ENCODE data around the gene UPK3A.

Gene UPK3A

GRCh38 chr22:45240104-45240809, 44.5 kb upstream of the UPK3A start:
- Histone ChIP-seq H3K9me3 (ENCODE audit: low read depth, low read length) (no peaks in the 10 kb centered on the region), H3K4me3 (peak overlapping the region; percentile 82), H3K9ac (ENCODE audit: insufficient read length) (peak overlapping the region; percentile 8), H3K27ac (no peak overlapping the region), H3K36me3 (ENCODE audit: insufficient read depth, low read length) (no peaks in the 10 kb centered on the region)
- TF ChIP-seq FOXP2 (optimal IDR thresholded peaks at IDR 0.05; ENCODE audit: control extremely low read depth, extremely low read length, insufficient read depth) (no peak), POLR2AphosphoS5 (IDR thresholded peaks at IDR 0.05; ENCODE audit: borderline replicate concordance, low read depth, low read length) (no peak)
- no peak for DNase-seq (ENCODE audit: low read depth, low spot score)

- no peak for DNase-seq (ENCODE audit: low read depth, low spot score)
- no peak for TF ChIP-seq FOXP2 (optimal IDR thresholded peaks at IDR 0.05; ENCODE audit: control extremely low read depth, extremely low read length, insufficient read depth)
- no peak for TF ChIP-seq POLR2AphosphoS5 (IDR thresholded peaks at IDR 0.05; ENCODE audit: borderline replicate concordance, low read depth, low read length)
- TF ChIP-seq EZH2 (IDR thresholded peaks at IDR 0.05): no peak
- Histone ChIP-seq H3K27ac (no peak within 1 kb of the TSS), H3K9me3 (ENCODE audit: low read depth, low read length) (no peaks in the 10 kb centered on the region), H3K4me3 (peak within 1 kb of the TSS; percentile 82), H3K36me3 (ENCODE audit: insufficient read depth, low read length) (no peaks in the 10 kb centered on the region), H3K9ac (ENCODE audit: insufficient read length) (peak within 1 kb of the TSS; percentile 8)
These were observed 43.7 kb upstream of the UPK3A start, which contains the start of gene KIAA0930 for GRCh38 chr22:45240810-45241631. TSS of gene KIAA0930 (minus strand) at chr22:45240894. CDS start at chr22:45240703, 191 bp downstream.

- H3K4me3 ChIP-seq: no peak overlapping the region
- no peak overlapping the region for H3K27ac ChIP-seq
- H3K9ac ChIP-seq (ENCODE audit: insufficient read length): no peak overlapping the region
- DNase-seq (ENCODE audit: low read depth, low spot score): no peak
- H3K36me3 ChIP-seq (ENCODE audit: insufficient read depth, low read length): no peaks in the 10 kb centered on the region
- no peak for TF ChIP-seq FOXP2 (optimal IDR thresholded peaks at IDR 0.05; ENCODE audit: control extremely low read depth, extremely low read length, insufficient read depth)
- no peak for TF ChIP-seq POLR2AphosphoS5 (IDR thresholded peaks at IDR 0.05; ENCODE audit: borderline replicate concordance, low read depth, low read length)
- no peak for TF ChIP-seq EZH2 (IDR thresholded peaks at IDR 0.05)
- H3K9me3 ChIP-seq (ENCODE audit: low read depth, low read length): no peaks in the 10 kb centered on the region
These were observed 42.0 kb upstream of the UPK3A start for GRCh38 chr22:45242778-45243191.

GRCh38 chr22:45244916-45245315, 39.8 kb upstream of the UPK3A start:
- Histone ChIP-seq H3K9me3 (ENCODE audit: low read depth, low read length) (no peaks in the 10 kb centered on the region), H3K36me3 (ENCODE audit: insufficient read depth, low read length) (no peaks in the 10 kb centered on the region), H3K4me3 (no peak overlapping the region), H3K9ac (ENCODE audit: insufficient read length) (no peak overlapping the region), H3K27ac (no peak overlapping the region)
- TF ChIP-seq FOXP2 (optimal IDR thresholded peaks at IDR 0.05; ENCODE audit: control extremely low read depth, extremely low read length, insufficient read depth) (no peak), POLR2AphosphoS5 (IDR thresholded peaks at IDR 0.05; ENCODE audit: borderline replicate concordance, low read depth, low read length) (no peak), EZH2 (IDR thresholded peaks at IDR 0.05) (no peak)
- no peak for DNase-seq (ENCODE audit: low read depth, low spot score)

GRCh38 chr22:45246060-45246985, 38.4 kb upstream of the UPK3A start:
- no peak overlapping the region for H3K9ac ChIP-seq (ENCODE audit: insufficient read length)

GRCh38 chr22:45248832-45249561, 35.8 kb upstream of the UPK3A start:
- H3K9me3 ChIP-seq (ENCODE audit: low read depth, low read length): no peaks in the 10 kb centered on the region
- no peak overlapping the region for H3K9ac ChIP-seq (ENCODE audit: insufficient read length)
- no peak overlapping the region for H3K27ac ChIP-seq
- DNase-seq (ENCODE audit: low read depth, low spot score): no peak
- TF ChIP-seq FOXP2 (optimal IDR thresholded peaks at IDR 0.05; ENCODE audit: control extremely low read depth, extremely low read length, insufficient read depth) (no peak), EZH2 (IDR thresholded peaks at IDR 0.05) (no peak), POLR2AphosphoS5 (IDR thresholded peaks at IDR 0.05; ENCODE audit: borderline replicate concordance, low read depth, low read length) (no peak)
- H3K36me3 ChIP-seq (ENCODE audit: insufficient read depth, low read length): no peaks in the 10 kb centered on the region
- no peak overlapping the region for H3K4me3 ChIP-seq

More at GRCh38 chr22:45246060-45246985, 38.4 kb upstream of the UPK3A start:
- no peak for TF ChIP-seq POLR2AphosphoS5 (IDR thresholded peaks at IDR 0.05; ENCODE audit: borderline replicate concordance, low read depth, low read length)
- TF ChIP-seq FOXP2 (optimal IDR thresholded peaks at IDR 0.05; ENCODE audit: control extremely low read depth, extremely low read length, insufficient read depth): no peak
- no peak for TF ChIP-seq EZH2 (IDR thresholded peaks at IDR 0.05)
- H3K27ac ChIP-seq: no peak overlapping the region
- H3K4me3 ChIP-seq: no peak overlapping the region
- no peak for DNase-seq (ENCODE audit: low read depth, low spot score)
- no peaks in the 10 kb centered on the region for H3K36me3 ChIP-seq (ENCODE audit: insufficient read depth, low read length)
- H3K9me3 ChIP-seq (ENCODE audit: low read depth, low read length): no peaks in the 10 kb centered on the region

GRCh38 chr22:45251825-45252224, 32.9 kb upstream of the UPK3A start:
- H3K27ac ChIP-seq: no peak overlapping the region
- H3K36me3 ChIP-seq (ENCODE audit: insufficient read depth, low read length): no peaks in the 10 kb centered on the region
- H3K9ac ChIP-seq (ENCODE audit: insufficient read length): no peak overlapping the region
- no peak for DNase-seq (ENCODE audit: low read depth, low spot score)
- H3K9me3 ChIP-seq (ENCODE audit: low read depth, low read length): no peaks in the 10 kb centered on the region
- H3K4me3 ChIP-seq: no peak overlapping the region
- no peak for TF ChIP-seq FOXP2 (optimal IDR thresholded peaks at IDR 0.05; ENCODE audit: control extremely low read depth, extremely low read length, insufficient read depth)
- TF ChIP-seq POLR2AphosphoS5 (IDR thresholded peaks at IDR 0.05; ENCODE audit: borderline replicate concordance, low read depth, low read length): no peak
- TF ChIP-seq EZH2 (IDR thresholded peaks at IDR 0.05): no peak
